ENCODE measurements around the gene NTSR2. TPM values are rescaled to one million over a fixed set of nuclear protein-coding genes. Genes with fewer than 3 reads are reported as not detected.
"Not testable (repeated sequence)": the region's sequence is repeated elsewhere in the genome, so short reads cannot be mapped to it uniquely, and the experiment has no call there.

NTSR2 gene
- total and polyA plus RNA-seq, 2 of the 8 experiments (the other 6 are each of a cell fraction or from before 2014, with no cell fraction given), result 0.05 TPM; not detected in 1

DNA sequence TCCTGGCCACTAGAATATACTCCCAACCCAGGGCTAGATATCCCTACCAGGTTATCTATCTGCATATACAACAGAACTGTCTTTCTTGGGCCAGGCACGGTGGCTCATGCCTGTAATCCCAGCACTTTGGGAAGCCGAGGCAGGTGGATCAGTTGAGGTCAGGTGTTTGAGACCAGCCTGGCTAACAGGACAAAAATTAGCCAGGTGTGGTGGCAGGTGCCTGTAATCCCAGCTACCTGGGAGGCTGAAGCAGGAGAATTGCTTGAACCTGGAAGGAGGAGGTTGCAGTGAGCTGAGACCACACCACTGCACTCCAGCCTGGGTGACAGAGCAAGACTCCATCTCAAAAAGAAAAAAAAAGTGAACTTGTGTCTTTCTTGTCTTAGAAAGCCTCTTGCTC is 9.6 kb downstream of the NTSR2 start:
- H3K18ac ChIP-seq (ENCODE audit: extremely low read depth, low read length); H3K79me1 ChIP-seq (ENCODE audit: low read depth, low read length); H3K14ac ChIP-seq (ENCODE audit: insufficient read length); H3K9ac ChIP-seq (replicated peaks in 1 of 4; ENCODE audit: extremely low read depth in 1 of 4, low read depth in 3 of 4, low read length in 3 of 4); H2BK120ac ChIP-seq (replicated peaks; ENCODE audit: low read depth, low read length); H3K27me3 ChIP-seq (replicated peaks in 1 of 4; ENCODE audit: control insufficient read depth in 3 of 4, extremely low read depth in 1 of 4, insufficient read depth in 3 of 4, low read length in 3 of 4); POLR2A ChIA-PET (ENCODE audit: partially characterized antibody); H2BK12ac ChIP-seq (ENCODE audit: low read depth, low read length); H2BK5ac ChIP-seq (ENCODE audit: low read depth, low read length); H3K4ac ChIP-seq (replicated peaks; ENCODE audit: insufficient read length, low read depth, low read length); H4K20me1 ChIP-seq (replicated peaks in 1 of 2; ENCODE audit: control insufficient read depth in 1 of 2, insufficient read depth in 2 of 2, low read length in 2 of 2); H3K4me2 ChIP-seq (ENCODE audit: insufficient read depth in 1 of 2, low read depth in 2 of 2, low read length in 2 of 2); H3K36me3 ChIP-seq (ENCODE audit: control insufficient read depth in 2 of 4, insufficient read depth in 4 of 4, low read length in 3 of 4); DNase-seq (ENCODE audit: low read depth in 1 of 2, low spot score in 2 of 2); H3K23me2 ChIP-seq (ENCODE audit: low read depth, low read length); H2BK20ac ChIP-seq (ENCODE audit: low read length); H3K79me2 ChIP-seq (ENCODE audit: control insufficient read depth in 1 of 2, insufficient read depth in 2 of 2, low read length in 2 of 2); H4K5ac ChIP-seq (ENCODE audit: insufficient read length, low read depth, low read length); H3K9me3 ChIP-seq (ENCODE audit: insufficient read depth in 2 of 2, low read depth in 1 of 2, low read length in 1 of 2); H3K4me1 ChIP-seq (replicated peaks in 1 of 4; ENCODE audit: control insufficient read depth in 3 of 4, insufficient read depth in 4 of 4, low read length in 3 of 4); H2BK15ac ChIP-seq (ENCODE audit: low read length); H3K27ac ChIP-seq (ENCODE audit: low read depth, low read length); H2AK5ac ChIP-seq (ENCODE audit: low read depth, low read length); H2AFZ ChIP-seq (ENCODE audit: low read length); FAIRE-seq; H3K23ac ChIP-seq (ENCODE audit: insufficient read length); H4K8ac ChIP-seq (ENCODE audit: extremely low read depth, insufficient read depth, low read length); H3K56ac ChIP-seq (replicated peaks; ENCODE audit: insufficient read length, low read depth, low read length); H4K91ac ChIP-seq (replicated peaks; ENCODE audit: insufficient read length, low read length); H3K4me3 ChIP-seq (ENCODE audit: extremely low read depth in 1 of 4, insufficient read depth in 2 of 4, low read depth in 3 of 4, low read length in 4 of 4): not testable (repeated sequence)
- CTCF ChIA-PET (ENCODE audit: partially characterized antibody), result interaction anchor here (6.4 kb wide), 1 partner anchor 22 kb away, joined by 37 read pairs; no protein-coding TSS in a partner anchor
- WGBS, 2 experiments (ENCODE audit: extremely low coverage in 1 of 2, insufficient coverage in 1 of 2, insufficient read length in 1 of 2, insufficient replicate concordance in 2 of 2, low coverage in 1 of 2, low lambda C conversion rate in 2 of 2, missing lambda C conversion rate in 1 of 2), result 97% methylated on average over 2 of the region's 2 CpGs; no CpG with 5 or more reads in 1 of the 2 experiments
